C4-2B (cell line): ENCODE data around the gene CYP2W1.
"Not testable (repeated sequence)": the region's sequence is repeated elsewhere in the genome, so short reads cannot be mapped to it uniquely, and the experiment has no call there.

Source experiments
- H3K27ac ChIP-seq: fragments of 450-650 bp; 2 replicates; pipeline ENCODE4 v1.5.1; 2017
- ZFX ChIP-seq: fragments of 450-650 bp; IDR thresholded peaks from 2 replicates; pipeline ENCODE4 v1.6.1; 2017
- TF ChIP-seq, protein P1 (sequence below): fragments of 450-650 bp; conservative IDR thresholded peaks from 2 replicates; pipeline ENCODE4 v1.5.1; 2017; ENCODE audit warnings: mild to moderate bottlenecking

Gene CYP2W1

DNA sequence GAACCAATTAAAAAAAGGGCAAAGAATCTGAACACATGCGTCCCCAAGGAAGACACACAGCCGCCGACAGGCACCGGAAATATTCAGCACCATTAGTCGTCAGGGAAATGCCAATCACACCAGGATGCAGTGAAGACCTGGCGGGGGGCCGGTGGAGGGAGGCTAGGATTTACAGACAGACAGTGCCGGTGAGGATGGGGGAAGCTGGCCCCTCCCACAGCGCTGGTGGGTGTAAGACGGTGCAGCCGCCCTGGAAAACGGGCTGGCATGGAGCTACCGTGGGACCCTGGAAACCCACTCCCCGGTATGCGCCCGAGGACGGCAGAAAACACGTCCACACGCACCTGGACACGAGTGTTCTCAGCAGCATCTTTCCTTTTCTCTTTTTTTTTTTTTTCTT lies 23.7 kb upstream of the CYP2W1 start:
- TF ChIP-seq ZFX = no peak
- TF ChIP-seq, protein P1, sequence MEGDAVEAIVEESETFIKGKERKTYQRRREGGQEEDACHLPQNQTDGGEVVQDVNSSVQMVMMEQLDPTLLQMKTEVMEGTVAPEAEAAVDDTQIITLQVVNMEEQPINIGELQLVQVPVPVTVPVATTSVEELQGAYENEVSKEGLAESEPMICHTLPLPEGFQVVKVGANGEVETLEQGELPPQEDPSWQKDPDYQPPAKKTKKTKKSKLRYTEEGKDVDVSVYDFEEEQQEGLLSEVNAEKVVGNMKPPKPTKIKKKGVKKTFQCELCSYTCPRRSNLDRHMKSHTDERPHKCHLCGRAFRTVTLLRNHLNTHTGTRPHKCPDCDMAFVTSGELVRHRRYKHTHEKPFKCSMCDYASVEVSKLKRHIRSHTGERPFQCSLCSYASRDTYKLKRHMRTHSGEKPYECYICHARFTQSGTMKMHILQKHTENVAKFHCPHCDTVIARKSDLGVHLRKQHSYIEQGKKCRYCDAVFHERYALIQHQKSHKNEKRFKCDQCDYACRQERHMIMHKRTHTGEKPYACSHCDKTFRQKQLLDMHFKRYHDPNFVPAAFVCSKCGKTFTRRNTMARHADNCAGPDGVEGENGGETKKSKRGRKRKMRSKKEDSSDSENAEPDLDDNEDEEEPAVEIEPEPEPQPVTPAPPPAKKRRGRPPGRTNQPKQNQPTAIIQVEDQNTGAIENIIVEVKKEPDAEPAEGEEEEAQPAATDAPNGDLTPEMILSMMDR = no peak
- no peak overlapping the region for H3K27ac ChIP-seq

DNA sequence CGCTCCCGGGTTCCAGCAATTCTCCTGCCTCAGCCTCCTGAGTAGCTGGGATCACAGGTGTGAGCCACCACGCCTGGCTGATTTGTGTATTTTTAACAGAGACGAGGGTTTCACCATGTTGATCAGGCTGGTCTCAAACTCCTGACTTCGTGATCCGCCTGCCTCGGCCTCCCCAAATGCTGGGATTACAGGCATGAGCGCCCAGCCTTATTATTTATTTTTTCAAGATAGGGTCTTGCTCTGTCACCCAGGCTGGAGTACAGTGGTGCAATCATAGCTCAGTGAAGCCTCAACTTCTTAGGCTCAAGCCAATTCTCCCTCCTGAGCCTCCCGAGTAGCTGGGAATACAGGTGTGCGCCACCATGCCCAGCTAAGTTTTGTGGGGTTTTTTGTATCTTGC lies 23.2 kb upstream of the CYP2W1 start:
- not testable (repeated sequence) for H3K27ac ChIP-seq

DNA sequence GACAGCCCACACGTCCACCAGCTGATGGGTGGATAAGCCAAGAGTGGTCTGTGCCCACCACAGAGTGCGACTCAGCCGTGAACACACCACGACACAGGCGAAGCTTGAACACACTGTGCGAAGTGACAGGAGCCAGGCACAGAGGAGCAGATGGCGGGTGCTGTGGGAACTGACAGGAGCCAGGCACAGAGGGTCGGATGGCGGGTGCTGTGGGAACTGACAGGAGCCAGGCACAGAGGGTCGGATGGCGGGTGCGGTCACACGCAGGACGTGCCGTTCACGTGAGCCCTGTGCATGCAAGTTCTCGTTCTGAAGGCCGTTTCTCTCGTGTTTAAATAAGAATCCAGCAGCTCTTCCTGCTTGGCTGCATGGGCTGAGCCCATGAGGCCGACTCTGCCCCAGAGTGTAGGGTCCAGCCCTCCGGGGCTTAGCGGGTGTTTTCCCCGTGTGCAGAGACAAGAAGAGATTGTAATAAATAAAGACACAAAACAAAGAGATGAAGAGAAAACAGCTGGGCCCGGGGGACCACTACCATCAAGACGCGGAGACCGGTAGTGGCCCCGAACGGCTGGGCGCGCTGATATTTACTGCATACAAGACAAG lies 22.6 kb upstream of the CYP2W1 start:
- TF ChIP-seq ZFX = no peak
- TF ChIP-seq, protein P1 = no peak
- H3K27ac ChIP-seq = no peak overlapping the region

DNA sequence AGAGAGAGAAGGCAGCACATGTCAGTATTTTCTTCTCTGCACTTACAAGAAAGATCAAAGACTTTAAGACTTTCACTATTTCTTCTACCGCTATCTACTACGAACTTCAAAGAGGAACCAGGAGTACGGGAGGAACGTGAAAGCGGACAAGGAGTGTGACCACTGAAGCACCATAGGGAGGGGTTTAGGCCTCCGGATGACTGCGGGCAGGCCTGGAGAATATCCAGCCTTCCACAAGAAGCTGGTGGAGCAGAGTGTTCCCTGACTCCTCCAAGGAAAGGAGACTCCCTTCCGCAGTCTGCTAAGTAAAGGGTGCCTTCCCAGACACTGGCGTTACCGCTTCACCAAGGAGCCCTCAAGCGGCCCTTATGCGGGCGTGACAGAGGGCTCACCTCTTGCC lies 22.0 kb upstream of the CYP2W1 start:
- not testable (repeated sequence) for H3K27ac ChIP-seq

DNA sequence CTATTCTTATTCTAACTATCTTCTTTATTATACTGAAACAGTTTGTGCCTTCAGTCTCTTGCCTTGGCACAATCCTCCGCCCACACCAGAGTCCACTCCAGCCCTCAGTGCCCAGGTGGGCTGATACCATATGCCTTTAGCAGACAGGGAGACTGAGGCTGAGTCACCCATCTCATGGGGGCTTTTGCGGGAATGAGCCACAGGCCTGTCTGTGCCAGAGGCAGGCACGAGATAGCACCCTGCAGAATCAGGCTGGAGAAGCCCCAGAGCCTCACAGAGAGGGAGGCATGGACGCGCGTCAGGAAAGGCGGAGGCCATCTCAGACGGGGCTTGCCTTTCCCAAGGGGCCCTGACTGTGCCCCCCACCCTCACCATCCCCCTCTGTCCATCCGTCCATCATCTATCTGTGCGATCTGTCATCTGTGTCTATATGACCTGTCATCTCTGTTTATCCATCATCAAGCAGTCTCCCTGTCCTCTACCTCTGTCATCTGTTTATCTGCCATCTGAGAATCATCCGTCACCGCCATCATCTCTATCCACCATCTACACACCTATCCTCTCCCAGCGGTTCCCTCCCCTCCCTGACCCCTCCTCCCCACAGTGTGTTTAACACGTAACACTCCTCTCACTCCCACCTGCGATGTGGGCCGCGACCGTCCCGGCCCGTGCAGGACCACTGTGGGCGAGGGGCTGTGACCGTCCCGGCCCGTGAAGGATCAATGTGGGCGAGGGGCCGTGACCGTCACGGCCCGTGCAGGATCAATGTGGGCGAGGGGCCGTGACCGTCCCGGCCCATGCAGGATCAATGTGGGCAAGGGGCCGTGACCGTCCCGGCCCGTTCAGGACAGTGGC lies 21.2 kb upstream of the CYP2W1 start:
- no peak overlapping the region for H3K27ac ChIP-seq
- TF ChIP-seq, protein P1 = no peak
- no peak for TF ChIP-seq ZFX

DNA sequence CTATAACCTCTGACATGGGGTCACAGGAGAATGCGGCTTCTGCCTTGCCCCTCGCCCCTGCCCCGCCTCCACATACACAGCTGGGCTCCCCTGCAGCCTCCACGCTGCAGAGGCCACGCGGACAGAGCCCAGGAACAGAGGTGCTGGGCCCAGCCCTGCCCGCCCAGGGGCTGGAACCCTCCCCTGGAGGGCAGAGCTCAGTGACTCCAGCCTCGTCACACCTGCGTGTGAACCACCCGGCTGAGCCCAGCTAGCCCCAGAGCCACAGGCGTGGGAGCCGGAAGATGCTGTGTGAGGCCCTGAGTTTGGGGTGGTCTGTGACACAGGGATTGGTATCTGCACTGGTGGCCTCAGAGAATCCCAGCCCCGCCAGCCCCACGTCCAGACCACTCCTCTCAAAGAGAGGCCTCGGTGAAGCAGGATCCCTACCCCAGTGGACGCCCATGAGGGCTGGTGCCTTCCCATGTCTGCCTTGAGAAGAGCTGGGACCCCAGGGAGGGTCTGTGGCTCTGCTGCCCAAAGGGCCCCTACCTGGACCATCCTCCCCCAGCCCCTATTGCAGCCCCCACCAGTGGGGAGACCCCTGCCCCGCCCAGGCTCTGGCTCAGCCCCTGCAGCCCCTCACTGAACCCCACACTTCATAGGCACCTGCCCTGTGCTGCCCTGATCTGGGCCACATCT lies 20.4 kb upstream of the CYP2W1 start:
- H3K27ac ChIP-seq = no peak overlapping the region
- TF ChIP-seq, protein P1 = no peak
- no peak for TF ChIP-seq ZFX

DNA sequence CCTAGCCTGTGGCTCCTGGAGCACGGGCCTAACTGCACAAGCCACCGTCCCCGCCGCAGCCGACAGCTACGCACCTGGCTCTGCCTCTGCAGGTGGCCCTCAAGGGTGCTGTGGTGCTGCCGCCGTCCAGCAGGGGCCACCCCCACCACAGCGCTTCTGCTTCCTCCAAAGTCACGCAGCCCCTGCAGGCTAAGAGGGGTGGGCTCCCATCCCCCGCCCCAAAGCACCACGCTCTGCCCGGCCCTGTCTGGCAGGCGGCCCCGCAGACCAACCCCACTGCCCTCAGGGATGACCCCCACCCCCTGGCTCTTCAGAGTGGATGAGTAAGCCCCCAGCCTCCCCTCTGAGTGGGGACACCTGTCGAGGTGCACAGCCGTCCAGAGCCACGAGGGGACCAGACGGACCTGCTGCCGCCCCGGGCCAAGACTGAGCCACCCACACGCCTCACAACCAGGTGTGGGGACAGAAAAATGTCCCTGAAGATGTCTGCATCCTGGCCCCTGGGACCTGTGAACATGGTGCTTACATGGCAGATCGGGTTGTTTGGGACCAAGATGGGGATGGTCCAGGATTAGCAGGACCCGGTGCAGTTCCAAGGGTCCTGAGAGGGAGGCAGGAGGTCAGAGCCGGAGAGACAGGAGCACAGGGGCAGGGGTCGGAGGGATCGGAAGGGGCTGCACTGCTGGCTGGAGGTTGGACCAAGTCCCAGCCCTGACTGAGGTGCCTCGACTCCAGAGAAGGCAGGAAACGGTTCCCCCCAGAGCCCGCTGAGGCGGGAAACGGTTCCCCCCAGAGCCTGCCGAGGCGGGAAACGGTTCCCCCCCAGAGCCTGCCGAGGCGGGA lies 19.5 kb upstream of the CYP2W1 start:
- TF ChIP-seq, protein P1 = no peak
- TF ChIP-seq ZFX = no peak
- no peak overlapping the region for H3K27ac ChIP-seq
